ENCODE data around the gene STX3.
"Not testable (repeated sequence)": the region's sequence is repeated elsewhere in the genome, so short reads cannot be mapped to it uniquely, and the experiment has no call there.

The STX3 gene

DNA sequence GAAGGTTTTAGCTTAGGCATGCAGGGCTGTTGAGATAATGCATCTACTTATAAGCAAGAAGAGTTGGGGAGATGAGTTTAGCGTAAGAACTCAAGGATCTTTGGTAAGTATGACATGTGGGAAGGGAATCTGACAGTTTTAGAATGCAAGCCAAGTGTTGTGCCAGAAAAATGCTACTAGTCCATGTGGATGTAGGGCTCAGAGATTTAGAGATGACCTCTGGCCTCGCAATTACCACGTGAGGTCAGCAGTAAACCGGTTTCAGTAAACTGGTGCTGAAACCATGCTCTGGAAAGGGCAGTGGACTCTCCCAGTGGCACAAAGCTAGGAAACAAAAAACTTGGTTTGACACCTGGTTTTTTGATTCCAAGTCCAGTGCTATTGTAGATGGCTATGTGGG, 36.5 kb downstream of the STX3 start:
- no peak for DNase-seq (ENCODE audit: low read depth)

DNA sequence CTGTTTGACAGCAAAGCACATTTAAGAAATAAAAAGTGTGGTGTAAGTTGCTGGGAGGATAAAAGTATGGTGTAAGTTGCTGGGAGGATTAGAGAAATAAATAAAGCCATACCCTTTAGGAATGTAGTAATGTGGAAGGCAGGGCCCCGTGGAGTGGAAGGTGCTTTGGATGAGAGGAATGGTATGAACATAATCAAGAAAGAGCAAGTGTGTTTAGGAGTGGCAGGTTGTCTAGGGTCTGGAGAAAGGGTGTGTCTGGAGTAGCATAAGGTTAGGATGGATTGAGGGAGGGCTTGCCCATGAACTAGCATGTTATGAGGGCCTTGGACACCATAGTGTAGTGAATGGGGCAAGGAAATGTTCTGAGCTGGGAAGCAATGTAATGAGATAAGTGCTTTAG, 37.3 kb downstream of the STX3 start:
- no peak for DNase-seq (ENCODE audit: low read depth)

DNA sequence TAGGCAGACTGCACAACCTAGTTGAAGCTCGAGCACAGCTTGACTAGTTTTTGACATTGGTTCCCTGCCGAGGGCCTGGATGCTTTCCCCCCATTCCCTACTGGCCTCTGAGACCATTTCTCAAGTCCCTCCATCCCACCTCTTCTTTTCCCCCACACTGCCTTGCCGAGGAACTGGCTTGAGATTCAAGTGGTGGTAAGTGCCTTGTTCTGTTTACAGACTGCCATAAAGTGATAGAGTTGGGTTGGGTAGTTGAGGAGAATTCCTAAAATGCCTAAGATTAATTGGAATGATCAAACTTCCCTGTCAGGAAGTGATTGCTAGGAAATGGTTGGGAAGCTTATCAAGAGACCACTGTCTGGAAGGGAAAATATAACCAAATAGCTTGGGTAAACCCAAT, 39.2 kb downstream of the STX3 start:
- DNase-seq (ENCODE audit: low read depth): no peak

DNA sequence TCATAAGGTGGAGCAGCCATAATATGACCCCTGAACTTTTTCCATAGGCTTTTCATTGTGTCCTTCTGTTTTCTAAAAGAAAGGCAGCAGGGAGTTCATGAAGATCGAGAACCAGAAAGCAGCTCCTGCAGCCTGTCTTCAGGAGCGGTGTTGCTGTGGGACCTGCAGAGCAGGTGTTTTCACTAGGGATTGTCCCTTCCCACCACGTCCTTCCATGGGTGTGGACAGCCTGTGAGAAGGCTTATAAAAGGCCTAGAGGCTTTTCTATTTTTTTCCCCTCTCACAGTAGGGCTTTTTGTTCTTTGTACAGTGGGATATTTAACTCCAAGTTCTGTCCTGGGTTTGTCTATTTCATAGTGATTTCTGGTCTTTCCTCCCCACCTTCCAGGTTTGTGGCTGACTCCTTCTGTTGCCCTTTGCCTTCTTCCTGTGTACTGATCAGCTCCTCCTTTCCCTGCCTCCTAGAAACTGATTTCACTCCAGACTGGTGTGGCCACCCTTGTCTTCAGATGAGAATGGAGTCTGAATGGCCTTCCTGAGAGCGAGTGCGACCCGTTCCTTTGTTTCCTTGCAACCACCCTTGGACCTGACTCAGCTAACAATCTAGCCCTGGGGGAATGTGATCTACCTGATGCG, 45.3 kb downstream of the STX3 start:
- no peak for DNase-seq (ENCODE audit: low read depth)

DNA sequence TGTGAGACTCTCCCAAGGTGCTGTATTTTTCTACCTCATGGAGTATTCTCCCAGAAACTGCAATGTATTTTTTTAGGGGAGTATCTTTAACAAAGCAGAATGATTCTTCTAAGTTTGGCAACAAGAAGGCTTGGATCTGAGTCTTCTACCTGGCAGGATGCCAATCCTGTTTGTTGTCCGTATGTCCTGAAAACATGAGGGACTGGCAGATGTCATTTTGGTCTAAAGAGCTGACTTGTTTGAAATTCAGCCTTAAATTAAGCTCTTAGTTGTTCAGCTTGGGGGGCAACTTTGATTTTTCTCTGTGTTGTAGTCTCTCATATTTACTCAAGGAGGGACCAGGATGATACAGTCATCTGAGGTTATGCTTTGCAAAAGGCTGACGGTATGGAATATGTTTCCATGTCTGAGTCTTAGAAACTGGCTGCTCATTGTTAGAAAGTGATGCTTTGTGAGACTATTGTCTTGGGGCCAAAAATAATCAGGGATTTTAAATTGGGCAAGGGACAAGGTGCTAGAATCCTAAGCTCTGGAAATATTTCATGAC, 46.1 kb downstream of the STX3 start:
- no peak for DNase-seq (ENCODE audit: low read depth)

DNA sequence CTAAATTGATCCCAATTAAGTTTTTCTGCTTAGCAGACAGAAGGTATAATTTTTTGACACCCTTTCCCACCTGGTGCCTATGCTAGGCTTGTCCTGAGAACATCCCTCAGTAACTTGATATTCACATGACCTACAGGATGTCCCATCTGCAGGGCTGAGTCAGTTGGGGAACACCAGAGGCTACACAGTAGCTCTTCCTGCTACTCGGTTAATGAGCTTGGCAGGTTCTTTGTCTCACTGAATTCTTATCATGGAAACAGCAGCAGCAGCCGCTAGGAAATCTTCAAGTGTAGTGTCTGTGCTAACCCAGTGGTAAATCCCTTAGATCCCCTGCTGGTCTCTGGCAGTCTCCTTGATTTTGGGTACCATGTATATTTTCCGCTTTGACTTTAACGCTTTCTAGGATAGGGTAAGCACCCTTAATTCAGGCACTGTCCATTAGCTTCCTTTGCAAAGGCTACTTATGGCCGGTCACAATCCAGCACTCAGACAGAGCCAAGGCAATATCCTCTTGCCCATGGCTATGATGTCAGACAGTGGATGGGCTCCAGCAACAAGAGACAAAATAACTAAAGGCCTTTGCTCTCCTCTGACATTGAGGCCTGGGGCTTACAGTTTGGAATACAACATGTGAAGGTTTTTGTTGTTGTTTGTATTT, 46.9 kb downstream of the STX3 start:
- no peak for DNase-seq (ENCODE audit: low read depth)

DNA sequence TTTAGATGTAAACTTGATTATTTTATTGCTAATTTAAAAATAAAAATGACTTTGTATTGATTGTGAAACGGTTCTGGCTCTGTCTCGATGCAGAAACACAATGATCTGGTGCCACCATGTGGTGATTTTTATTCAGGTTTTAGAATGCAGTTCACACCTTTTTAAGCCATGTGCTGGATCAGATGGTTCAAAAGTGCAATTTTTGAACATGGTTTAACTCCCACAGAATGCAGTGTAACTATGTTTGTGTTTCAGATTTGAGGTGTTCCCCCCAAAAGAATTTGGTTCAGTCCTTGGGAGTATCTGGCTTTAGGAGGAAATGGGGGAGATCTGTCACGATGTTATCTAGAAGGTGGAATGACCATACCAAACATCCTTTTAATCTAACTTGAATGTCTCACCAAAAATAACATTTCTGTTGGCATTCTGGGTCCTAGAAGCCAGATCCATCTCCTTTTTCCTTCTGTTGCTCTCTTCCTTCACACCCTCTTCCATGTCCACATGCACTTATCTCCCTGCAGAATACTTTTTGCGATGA, 47.5 kb downstream of the STX3 start:
- no peak for DNase-seq (ENCODE audit: low read depth)

DNA sequence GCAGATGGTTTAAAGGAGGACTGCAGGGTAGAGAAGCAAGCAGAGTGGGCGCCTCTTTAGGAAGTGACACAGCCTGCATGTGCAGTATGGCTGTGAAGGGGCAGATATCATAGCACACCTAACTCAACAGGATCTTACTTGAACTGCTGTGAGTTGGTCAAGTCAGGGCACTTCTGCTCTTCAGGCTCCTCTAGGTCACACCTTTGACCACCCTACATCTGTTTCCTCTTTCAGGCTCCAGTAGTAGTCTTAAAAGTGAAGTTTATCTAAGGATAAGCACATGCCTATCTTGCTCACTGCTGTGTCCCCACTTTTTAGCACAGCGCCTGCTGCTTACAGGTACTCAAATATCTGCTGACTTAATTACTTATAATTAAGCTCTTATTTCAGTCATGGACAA, 48.9 kb downstream of the STX3 start:
- DNase-seq (ENCODE audit: low read depth): no peak

DNA sequence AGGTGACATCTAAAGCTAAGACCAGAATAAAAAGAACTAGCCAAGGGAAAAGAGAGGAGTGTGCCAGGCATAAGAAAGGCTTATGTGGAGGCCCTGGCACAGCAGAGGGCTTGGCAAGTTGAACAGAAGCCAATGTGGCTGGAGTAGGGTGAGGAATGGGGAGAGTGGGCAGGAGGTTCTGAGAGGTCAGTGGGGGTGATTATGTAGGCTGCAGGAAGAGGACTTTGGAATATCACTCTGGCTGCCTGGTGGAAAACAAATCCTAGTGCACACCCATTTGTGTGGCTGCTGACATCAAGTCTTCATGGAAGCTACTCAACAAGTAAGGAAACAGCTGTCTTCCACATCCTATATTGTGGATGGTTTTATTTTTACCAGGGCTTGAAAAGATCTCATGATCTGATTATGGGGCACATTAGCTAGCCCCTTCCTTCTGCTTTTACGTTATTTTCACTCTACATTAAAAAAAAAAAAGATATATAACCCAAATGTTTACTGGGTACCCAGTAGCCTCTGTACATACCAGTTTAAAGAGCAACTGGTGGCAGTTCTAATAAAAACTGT, 52.0 kb downstream of the STX3 start:
- no peak for DNase-seq (ENCODE audit: low read depth)

DNA sequence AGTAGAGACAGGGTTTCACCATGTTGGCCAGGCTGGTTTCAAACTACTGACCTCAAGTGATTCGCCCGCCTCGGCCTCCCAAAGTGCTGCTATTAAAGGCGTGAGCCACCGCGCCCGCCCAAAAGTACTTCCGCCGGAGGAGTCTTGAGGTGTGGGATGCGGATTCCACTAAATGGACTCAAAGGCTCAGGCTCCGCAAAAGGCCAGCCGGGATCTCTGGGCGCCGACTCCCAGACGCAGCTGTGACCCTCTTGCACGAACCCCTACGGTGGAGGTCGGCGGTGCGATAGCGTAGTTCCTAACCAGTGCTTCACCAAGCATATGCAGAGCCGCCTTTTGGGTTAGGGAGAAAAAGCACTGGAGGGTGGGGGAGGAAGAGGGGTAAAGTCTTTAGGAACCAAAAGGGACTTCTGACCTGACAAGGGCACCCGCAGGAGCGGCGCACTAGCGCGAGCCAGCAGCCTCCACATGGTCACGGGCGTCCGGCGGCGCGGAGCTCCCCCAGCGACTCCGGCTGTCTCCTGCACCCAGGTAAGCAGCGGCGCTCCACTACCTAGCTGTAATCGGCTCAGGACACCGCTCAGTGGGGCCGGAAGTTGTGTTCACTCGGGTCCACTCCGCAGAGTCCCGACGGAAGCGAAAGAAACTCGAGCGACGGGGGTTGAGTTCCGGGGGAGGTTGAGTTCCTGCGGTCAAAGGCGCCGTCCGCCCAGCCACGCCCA, 55.2 kb downstream of the STX3 start, which contains the start of gene MRPL16:
Gene MRPL16, minus strand, starts transcription at position 590 of the 722 bp plus-strand sequence. Its CDS starts 120 bp downstream, at position 470.
- DNase-seq (ENCODE audit: low read depth): peak; percentile 87

DNA sequence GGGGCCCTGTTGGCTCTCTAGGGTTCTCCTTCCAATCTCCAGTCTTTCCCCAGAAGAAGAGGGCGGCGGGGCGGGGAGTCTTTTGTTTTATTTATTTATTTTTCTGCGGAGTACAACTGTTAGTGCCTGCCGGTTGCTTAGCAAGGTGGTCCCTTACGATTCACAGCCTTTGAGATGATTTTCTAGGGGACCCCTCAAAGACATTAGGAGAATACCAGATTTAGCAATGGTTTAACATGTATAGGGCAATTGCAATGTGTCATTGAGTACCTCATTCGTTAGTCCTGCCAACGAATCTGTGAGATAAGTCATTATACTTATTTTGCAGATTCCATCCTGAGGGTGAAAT, 55.7 kb downstream of the STX3 start:
- no peak for DNase-seq (ENCODE audit: low read depth)

DNA sequence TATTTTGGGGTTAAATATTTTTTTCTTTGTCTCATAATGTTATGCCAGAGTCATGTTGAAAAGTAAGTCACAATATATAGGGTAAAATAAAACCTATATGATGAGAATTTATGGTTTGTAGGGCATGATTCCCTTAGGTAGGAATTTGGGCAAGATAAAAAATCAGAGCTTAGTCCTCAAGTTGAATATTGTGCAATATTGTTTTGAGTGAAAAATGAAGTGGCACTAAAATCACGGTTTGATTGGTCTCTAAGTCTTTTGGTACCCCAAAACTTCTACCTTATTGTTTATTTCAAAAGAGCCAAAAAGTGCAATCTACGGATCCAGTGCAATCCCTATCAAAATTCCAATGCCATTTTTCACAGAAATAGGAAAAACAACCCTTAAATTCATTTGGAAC, 57.0 kb downstream of the STX3 start:
- DNase-seq (ENCODE audit: low read depth): no peak

DNA sequence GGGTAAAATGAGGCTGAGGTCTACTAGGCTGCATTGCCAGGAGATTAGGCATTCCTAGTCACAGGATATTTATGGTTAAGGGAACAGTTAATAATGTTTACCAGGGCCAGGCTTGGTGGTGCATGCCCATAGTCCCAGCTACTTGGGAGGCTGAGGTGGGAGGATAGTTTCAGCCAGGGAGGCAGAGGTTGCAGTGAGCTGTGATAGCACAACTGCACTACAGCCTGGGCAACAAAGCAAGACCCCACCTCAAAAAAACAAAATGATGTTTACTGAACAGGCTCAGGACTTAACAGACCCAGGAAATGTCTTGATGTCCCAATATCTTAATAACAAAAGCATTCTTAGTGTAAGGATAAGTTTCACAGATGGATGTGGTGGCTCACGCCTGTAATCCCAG, 58.2 kb downstream of the STX3 start:
- DNase-seq (ENCODE audit: low read depth): no peak

DNA sequence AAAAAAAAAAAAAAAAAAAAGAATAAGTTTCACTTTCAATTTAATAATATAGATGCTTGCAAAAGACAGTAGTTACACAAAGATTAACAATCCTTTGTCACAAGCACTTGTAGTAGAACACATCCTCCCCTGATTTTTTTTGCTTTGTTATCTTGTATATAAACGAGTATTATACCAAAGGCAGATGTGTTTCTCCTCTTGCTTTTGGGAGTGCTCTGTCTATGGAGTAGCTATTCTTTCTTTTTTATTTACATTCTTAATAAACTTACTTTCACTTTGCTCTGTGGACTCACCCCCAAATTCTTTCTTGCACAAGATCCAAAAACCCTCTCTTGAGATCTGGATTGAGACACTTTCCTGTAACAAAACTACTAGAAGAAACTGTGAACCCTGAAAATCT, 58.8 kb downstream of the STX3 start:
- DNase-seq (ENCODE audit: low read depth): no peak

DNA sequence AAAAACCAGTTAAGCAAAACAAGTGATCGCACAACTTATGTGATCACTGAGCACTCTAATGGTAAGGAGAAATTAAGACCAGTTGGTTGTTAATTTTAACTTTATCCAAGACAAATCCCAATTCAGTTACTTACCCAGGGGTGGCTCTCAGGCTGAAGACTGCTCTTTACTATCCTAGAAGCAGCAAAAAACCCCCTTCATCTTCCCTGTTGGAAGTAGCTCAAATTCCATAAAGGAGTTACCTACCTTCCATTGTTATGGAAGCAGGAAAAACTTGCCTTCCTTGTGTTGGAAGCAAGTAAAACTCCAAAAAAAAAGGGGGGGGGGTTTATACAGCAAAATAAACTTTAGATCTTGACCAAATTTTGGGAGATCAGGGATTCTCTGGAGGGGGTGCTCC, 60.6 kb downstream of the STX3 start:
- no peak for DNase-seq (ENCODE audit: low read depth)

DNA sequence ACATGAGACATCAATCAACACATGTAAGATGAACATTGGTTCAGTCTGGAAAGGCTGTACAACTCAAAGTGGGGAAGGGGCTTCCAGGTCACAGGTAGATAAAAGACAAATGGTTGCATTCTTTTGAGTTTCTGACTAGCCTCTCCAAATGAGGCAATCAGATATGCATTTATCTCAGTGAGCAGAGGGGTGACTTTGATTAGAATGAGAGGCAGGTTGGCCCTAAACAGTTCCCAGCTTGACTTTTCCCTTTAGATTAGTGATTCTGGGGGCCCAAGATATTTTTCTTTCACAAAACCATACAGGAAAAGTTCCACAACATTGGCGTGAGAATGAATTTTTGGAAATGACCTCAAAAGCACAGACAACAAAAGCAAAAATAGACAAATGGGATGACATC, 61.3 kb downstream of the STX3 start:
- not testable (repeated sequence) for DNase-seq (ENCODE audit: low read depth)

DNA sequence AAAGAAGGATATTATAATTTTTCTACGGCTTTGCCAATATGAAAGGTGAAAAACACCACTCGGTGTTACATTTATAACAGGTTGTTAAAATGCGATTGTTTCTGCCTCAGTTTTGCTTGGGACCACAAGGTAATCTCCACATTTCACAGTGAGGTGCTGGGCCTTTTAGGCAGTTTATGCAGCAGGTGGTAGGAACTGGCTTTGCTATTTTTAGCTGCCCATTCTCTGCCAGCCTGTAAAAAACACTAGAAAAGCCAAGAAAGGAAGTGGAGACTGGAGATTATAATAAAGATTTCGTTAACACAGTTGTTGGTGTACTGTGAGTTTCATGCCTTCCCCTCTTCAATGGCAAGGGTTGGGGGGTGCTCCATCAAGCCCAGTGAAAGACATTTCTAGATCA, 63.4 kb downstream of the STX3 start:
- no peak for DNase-seq (ENCODE audit: low read depth)

DNA sequence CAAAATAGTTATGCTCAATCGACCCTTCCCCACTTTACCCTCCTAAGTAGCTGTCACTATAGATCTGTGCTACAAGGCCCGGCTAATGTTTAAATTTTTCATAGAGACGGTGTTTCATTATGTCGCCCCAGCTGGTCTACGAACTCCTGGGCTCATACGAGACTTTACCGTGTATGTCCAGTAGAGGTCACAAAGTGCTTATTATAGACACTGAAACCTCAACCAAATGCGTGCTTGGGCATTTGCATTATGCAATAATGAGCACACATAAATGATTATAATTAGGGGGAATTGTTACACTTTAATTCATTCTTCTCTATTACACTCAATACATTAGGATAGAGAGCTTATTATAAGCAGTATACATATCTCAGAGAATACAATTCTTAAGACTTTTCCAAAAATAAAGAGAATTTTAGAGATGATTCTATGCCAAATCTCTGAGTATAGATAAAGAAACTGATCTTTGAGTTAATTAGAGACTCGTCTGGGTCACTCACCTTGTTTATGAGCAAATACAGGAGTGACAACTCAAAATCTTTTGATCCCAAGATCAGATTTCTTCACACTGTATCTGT, 67.9 kb downstream of the STX3 start:
- peak; percentile 10 for DNase-seq (ENCODE audit: low read depth)

DNA sequence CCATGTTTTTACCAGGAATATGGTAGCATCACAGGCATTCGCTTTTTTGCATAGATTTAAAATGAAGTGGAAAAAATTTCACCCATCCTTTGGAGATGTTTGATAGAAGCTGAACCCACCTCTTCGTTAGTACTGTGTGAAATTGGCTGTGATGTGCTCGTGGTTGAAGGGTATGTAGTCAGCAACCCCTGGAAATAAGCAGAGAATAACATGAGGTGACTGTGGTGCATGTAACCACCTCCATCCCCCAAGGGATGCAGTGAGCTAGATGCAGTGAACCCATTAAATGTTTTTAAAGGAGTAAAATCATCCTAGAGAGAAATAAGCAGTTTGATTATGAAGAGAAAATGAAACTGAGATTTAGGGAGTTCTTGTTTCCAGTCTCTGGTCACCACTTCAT, 74.2 kb downstream of the STX3 start:
- DNase-seq (ENCODE audit: low read depth): no peak

DNA sequence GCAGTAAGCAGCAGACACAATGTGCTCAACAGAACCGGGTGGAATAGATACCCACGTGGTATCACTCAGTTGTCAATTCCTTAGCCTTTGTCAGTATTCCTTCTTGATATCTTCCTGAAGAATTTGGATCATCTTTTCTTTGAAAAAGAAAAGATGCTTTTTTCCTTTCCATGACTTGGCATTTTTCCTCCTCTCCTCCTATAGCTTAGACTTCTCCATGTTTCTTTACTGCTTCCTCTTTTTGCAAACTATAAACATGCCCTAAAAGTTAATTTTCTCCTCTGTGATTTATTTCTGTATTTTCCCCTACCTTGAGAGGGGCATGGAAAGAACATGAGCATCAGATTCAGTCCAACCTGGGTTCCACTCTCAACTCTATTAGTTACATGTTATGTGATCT, 78.4 kb downstream of the STX3 start:
- no peak for DNase-seq (ENCODE audit: low read depth)

DNA sequence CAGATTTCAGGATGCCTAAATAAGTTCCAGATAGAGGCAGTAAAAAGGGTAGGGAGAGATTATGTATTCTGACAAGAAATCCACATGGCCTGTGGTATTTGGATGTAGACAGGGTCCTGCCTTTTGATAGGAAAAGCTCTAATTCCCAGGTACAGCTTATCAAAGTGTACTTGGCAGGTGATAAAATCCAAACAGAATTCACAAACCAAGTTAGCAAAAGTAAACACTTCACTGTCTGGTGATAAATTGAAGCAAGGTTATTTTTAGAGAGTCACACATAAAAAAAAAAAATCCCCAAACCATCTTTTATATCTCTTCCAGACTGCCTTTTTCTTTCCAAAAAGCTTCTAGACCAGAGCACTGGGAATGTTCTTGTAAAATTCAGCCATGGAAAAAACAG, 84.4 kb downstream of the STX3 start:
- no peak for DNase-seq (ENCODE audit: low read depth)

DNA sequence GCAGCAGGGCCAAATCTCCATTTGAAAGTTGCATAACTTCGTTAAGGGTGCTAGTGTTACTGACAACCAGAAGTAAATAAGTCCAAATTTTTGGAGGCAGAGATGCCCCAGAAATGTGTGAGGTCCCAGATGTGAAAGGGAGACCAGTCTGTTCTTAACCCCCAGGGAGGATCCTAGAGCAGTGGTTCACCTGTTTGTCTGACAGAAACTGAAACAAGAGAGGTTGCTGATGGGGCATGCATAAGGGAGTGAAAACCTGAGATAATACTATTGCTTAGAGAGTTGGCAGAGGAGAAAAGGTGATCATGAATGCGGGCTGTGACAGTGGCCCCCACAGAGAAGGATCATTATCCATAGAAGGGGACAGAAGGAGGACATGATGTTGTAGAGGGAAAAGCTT, 86.3 kb downstream of the STX3 start:
- DNase-seq (ENCODE audit: low read depth): no peak
